Measurements from ENCODE around the gene TUFT1.
A peak's percentile ranks its signal among the peaks of the same experiment; 100 is the strongest.
"Not testable (repeated sequence)": the region's sequence is repeated elsewhere in the genome, so short reads cannot be mapped to it uniquely, and the experiment has no call there.

TUFT1 gene

GRCh38 chr1:151618996-151619395 lies 78.9 kb downstream of the TUFT1 start:
- DNase-seq = not testable (repeated sequence)

DNA sequence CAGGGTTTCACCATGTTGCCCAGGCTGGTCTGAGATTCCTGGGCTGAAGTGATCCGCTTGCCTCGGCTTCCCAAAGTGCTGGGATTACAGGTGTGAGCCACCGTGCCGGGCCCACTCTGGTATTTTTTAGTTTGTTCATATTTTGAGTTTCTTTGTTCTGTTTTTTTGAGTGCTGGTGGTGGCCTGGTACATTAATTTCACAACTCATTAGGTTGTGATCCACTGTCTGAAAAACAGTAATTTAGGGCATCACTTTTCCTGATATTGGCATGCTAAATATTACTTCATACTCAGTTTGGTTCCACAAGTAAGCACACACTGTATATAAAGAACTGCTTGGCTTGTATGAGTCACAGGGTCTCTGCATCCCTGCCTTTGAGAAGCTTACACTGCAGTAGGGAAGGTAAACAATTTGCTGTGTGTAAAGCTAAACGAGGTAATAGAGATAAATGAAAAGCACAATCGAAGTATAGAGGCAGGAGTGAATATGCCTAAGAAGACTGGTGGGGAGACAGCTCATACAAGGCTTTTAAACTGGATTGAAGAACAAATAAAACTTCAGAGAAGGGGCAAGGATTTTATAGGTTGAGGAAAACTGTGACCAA lies 79.5 kb downstream of the TUFT1 start:
- no peak for DNase-seq

DNA sequence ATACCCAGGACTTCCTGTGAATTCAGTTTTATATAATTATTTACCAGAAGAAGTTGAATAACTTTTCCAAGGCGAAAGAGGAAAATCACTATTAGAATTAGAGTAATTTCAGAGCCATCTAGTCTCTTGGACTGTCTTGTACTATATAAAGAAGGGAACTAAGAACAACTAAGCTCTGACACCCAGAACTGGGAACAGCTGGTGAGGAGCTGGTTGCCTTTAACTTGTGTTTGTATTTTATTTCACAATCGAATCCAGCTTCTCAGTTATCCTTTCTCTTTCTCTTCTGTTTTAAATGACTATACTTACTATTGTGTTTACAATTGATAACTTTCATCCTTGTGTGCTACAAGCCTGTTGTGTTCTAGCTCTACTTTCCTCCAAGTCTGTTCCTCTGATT lies 80.2 kb downstream of the TUFT1 start:
- DNase-seq = peak; percentile 22

- no peak for DNase-seq
These were observed 81.2 kb downstream of the TUFT1 start for GRCh38 chr1:151621351-151621750.

DNA sequence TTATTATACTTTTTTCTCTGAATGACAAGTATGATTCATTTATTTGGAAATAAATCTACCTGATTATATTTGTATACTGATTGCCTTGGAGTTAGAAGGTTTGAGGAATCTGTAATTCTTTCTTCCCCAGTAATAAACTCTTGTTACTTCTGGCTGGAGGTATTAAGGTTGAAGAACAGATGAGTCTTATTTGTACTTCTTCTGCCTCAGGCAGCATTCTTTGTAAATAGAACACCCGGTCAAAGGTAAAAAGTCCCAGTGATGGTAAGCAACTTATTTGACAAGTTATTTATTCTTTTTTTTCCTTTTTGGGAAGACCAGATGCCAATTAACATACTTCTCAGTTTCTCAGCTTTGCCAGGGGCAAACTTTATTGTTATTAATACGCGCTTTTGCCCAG lies 84.7 kb downstream of the TUFT1 start:
- no peak for DNase-seq

- no peak for DNase-seq
These were observed 86.7 kb downstream of the TUFT1 start for GRCh38 chr1:151626740-151627334.

DNA sequence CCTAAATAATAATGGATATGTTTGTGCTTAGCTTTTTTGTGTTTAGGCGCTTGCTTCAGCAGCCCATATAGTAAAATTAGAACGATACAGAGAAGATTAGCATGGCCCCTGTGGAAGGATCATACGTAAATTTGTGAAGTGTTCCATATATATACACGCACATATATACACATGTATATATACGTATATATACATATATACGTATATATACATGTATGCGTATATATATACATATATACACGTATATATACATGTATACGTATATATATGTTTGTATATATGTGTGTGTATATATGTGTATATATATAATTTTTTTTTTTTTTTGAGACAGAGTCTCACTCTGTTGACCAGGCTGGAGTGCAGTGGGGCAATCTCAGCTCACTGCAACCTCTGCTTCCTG lies 89.2 kb downstream of the TUFT1 start:
- no peak for DNase-seq
